Neural progenitor cell (in vitro differentiated cells): ENCODE measurements around the gene GRB7.

Experiments
- EZH2 ChIP-seq: fragments of 200-600 bp; sonication (generic); IDR thresholded peaks from 2 replicates; pipeline ENCODE4 v1.6.1; 2017; ENCODE audit warnings: antibody characterized with exemption, mild to moderate bottlenecking, moderate library complexity
- EZH2phosphoT487 ChIP-seq: fragments of 200-600 bp; sonication (generic); IDR thresholded peaks from 2 replicates; pipeline ENCODE4 v1.6.1; 2017; ENCODE audit warnings: antibody characterized with exemption
- TF ChIP-seq, protein P1 (sequence below): fragments of 200-600 bp; sonication (generic); IDR thresholded peaks from 2 replicates; pipeline ENCODE4 v1.5.1; 2017; ENCODE audit warnings: antibody characterized with exemption, mild to moderate bottlenecking

DNA sequence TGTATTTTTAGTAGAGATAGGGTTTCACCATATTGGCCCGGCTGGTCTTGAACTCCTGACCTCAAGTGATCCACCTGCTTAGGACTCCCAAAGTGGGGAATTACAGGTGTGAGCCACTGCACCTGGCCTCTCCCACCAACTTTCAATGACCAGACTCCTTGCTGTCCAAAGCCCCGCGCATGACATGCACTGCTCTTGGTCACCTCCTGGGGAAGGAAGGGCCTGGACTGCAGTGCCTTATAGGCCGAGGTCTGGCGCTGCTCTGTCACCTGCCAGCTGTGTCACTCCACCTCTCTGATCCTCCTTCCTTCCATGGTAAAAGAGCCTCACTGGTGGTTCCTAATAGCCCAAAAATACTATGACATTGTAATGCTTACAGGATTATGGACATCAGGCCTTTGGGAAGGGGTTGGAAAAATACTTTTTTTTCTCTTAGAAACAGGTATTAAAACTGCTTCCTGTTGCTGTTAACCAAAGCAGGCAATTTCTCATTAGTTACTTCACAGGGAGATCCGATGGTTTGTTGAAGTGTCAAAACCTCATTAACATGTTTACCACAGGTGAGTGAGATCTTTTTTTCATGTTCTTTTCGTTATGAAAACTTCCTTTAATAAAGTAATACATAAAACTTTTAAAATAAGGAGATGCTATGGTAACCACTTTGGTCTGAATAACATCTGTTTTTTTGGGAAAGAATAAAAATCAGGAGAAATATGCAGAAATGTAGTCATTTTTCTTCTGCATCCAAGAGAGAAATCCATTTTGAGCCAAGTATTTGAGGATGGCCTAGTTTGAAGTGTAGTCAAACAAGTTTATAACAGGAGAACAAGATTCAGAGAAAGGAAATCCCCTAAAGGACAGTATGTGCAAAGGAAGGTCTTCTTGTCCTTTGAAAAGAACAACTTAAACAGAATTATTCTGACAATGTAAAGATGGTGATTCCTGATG, 35.5 kb downstream of the GRB7 start:
- TF ChIP-seq EZH2phosphoT487, result no peak
- TF ChIP-seq, protein P1, sequence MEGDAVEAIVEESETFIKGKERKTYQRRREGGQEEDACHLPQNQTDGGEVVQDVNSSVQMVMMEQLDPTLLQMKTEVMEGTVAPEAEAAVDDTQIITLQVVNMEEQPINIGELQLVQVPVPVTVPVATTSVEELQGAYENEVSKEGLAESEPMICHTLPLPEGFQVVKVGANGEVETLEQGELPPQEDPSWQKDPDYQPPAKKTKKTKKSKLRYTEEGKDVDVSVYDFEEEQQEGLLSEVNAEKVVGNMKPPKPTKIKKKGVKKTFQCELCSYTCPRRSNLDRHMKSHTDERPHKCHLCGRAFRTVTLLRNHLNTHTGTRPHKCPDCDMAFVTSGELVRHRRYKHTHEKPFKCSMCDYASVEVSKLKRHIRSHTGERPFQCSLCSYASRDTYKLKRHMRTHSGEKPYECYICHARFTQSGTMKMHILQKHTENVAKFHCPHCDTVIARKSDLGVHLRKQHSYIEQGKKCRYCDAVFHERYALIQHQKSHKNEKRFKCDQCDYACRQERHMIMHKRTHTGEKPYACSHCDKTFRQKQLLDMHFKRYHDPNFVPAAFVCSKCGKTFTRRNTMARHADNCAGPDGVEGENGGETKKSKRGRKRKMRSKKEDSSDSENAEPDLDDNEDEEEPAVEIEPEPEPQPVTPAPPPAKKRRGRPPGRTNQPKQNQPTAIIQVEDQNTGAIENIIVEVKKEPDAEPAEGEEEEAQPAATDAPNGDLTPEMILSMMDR, result no peak
- TF ChIP-seq EZH2, result no peak
